ENCODE measurements around the gene BRIX1.
A peak's percentile ranks its signal among the peaks of the same experiment; 100 is the strongest.

The BRIX1 gene

DNA sequence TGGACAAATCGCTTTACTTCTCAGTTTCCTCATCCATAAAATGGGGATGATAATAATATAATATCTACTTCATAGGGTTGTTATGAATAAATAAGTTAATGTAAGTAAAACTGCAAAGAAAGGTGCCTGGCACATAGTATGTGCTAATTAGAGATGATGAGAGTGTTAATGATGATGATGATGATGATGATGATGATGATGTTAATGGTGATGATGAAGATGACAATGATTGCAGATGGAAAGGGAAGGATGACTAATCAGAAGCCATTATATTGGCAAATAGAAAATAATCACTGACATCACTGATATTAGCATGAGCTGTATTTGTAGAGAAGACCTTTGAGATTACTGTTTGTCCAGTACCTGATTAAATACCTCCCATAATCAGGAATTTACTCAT lies 20.8 kb upstream of the BRIX1 start:
- no peak for DNase-seq (ENCODE audit: extremely low spot score)
- POLR2A ChIA-PET = no interaction called here
- TF ChIP-seq, protein P1, sequence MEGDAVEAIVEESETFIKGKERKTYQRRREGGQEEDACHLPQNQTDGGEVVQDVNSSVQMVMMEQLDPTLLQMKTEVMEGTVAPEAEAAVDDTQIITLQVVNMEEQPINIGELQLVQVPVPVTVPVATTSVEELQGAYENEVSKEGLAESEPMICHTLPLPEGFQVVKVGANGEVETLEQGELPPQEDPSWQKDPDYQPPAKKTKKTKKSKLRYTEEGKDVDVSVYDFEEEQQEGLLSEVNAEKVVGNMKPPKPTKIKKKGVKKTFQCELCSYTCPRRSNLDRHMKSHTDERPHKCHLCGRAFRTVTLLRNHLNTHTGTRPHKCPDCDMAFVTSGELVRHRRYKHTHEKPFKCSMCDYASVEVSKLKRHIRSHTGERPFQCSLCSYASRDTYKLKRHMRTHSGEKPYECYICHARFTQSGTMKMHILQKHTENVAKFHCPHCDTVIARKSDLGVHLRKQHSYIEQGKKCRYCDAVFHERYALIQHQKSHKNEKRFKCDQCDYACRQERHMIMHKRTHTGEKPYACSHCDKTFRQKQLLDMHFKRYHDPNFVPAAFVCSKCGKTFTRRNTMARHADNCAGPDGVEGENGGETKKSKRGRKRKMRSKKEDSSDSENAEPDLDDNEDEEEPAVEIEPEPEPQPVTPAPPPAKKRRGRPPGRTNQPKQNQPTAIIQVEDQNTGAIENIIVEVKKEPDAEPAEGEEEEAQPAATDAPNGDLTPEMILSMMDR (IDR thresholded peaks at IDR 0.05; ENCODE audit: control extremely low read depth, extremely low read depth, low read depth, missing control alignments) = no peak
- CTCF ChIA-PET = interaction anchor here (1.2 to 8.5 kb wide), 4 partner anchors 9 to 408 kb away, joined by 5 to 107 read pairs (median 54); partner anchors contain the start of genes BRIX1 and RAD1

DNA sequence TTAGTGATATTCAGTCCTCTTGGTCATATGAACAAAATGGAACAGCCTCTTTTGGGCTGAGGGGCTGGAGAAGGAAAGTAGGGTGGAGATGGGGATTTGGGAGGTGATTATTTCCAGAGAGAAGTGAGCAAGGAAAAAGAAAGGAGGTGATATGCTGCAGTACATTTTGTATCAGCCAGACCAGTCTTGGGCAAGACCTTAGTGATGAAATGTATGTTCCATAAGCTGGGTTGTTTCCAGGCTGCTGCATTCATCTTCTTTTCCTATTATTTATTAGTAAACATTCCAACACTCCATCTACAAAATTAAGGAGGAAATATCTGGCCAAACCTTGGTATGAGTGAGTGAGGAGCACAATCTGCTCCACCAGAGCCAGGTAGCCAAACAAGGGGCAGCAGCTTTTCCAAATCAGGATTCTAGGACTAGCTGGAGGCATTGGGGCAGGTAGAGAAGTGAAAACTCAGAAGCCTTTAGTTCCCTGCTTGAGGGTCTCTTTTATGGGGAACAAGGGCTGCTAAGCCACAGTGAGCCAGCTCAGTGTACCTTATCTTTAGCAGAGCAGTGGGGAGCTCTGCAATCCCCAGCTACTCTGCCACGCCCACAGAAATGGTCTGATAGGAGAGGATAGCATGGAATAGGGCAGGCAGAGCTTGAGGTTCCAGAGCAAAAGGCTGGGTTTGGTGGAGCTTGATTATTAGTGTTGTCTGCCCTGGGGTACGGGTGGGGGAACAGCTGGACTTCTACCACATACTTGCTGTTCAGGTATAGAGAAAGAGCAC lies 19.7 kb upstream of the BRIX1 start:
- TF ChIP-seq, protein P1 (IDR thresholded peaks at IDR 0.05; ENCODE audit: control extremely low read depth, extremely low read depth, low read depth, missing control alignments) = no peak
- ChIA-PET CTCF (interaction anchor here (0.8 to 10.0 kb wide), 13 partner anchors 8 to 422 kb away, joined by 3 to 107 read pairs (median 3); no protein-coding TSS in a partner anchor), POLR2A (no interaction called here)
- DNase-seq (ENCODE audit: extremely low spot score) = no peak

DNA sequence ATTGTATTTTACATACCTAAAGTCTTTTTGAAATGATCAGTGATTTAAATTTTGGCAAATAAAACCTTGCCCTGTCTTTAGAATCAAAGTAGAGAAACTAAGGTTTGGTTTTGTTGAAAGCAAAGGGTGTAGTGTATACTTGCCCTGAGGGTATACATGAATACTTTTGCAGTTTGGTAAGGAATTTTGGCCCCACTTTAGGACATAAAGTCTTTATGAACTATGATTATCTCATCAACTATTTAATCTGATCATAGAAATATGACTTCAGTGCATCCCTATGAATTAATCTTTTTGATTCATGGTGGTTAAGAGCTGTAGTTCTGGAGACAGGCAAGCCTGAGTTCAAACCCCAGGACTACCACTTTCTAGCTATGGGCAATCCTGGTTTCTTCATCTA lies 17.9 kb upstream of the BRIX1 start:
- no peak for DNase-seq (ENCODE audit: extremely low spot score)
- CTCF ChIA-PET = interaction anchor here (0.7 to 10.0 kb wide), 36 partner anchors 8 to 424 kb away, joined by 3 to 107 read pairs (median 6); partner anchors contain the start of genes BRIX1 and RAD1
- TF ChIP-seq, protein P1 (IDR thresholded peaks at IDR 0.05; ENCODE audit: control extremely low read depth, extremely low read depth, low read depth, missing control alignments) = no peak
- POLR2A ChIA-PET = no interaction called here

DNA sequence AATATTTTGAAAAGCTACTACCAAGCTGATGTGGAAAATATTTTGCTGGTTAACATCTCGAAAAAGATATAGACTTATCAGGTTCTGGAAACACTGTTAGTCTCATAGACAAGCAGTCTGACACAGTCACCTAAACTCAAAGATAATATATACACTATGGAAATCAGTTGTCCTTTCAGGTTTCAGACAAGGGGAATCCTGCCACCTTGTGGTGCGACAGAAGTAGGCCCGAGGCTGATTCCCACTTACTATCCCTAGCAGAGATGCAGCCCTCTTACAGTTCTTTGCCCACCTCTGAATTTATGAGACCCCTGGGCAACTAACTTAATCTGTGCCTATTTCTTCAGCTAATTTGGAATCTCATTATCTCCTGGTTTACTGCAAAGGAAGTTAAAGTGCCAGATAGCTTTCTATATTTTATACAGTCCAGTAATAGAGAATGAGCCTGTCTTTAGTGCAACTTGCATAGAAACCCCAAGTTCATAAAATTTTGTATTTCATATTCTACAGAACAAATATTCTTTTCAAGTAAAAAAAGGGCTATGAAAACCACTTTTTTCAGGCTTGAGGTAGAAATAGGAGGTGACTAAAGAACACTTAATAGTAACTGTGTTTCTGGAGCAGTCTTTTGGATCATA lies 17.1 kb upstream of the BRIX1 start:
- ChIA-PET CTCF (interaction anchor here (0.6 to 10.0 kb wide), 51 partner anchors 8 to 425 kb away, joined by 3 to 107 read pairs (median 4); partner anchors contain the start of genes BRIX1, RAD1 and TTC23L), POLR2A (no interaction called here)
- peak; percentile 56 for DNase-seq (ENCODE audit: extremely low spot score)
- TF ChIP-seq, protein P1 (IDR thresholded peaks at IDR 0.05; ENCODE audit: control extremely low read depth, extremely low read depth, low read depth, missing control alignments) = peak; percentile 78

DNA sequence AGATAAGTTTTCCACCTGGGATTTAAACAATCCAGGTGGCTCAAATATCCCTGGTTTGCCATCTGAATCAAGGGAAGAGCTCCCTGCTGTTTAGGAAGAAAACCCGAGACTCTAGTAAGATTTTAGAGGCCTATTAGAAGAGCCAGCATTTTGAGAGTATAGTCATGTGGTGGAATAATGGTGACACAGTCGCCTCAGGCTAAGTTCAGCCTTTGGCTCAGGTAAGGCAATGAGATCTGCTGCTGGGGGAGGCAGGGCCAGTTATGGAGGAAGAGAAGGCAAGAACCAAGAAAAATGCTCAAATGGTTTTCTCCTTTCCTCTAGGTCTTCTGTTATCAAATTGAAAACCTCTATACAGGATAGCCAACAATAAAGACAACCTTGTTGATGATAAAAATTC lies 16.4 kb upstream of the BRIX1 start:
- POLR2A ChIA-PET = no interaction called here
- CTCF ChIA-PET = interaction anchor here (0.6 to 10.0 kb wide), 42 partner anchors 8 to 425 kb away, joined by 3 to 107 read pairs (median 4); partner anchors contain the start of genes BRIX1, RAD1 and TTC23L
- no peak for DNase-seq (ENCODE audit: extremely low spot score)
- TF ChIP-seq, protein P1 (IDR thresholded peaks at IDR 0.05; ENCODE audit: control extremely low read depth, extremely low read depth, low read depth, missing control alignments) = no peak

DNA sequence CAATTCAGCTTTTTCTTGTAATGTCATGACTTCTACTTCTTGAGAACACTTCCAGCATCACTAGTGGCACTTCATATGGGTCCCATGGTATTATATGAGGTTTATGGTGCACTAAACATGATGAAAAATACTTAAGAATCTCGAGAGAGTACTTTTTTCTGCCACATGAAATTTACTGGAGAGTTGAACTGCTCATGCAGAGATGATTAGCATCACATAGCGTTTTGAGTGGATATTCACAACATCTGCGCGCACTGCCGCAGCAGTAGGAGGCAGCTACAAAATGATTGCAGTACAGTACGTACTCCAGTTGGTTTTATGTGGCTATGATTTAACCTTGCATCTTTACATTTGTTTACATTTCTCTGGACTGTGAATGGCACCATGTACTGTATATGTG lies 14.9 kb upstream of the BRIX1 start:
- ChIA-PET CTCF (interaction anchor here (1.1 to 10.0 kb wide), 5 partner anchors 17 to 427 kb away, joined by 3 to 107 read pairs (median 86); no protein-coding TSS in a partner anchor), POLR2A (no interaction called here)
- TF ChIP-seq, protein P1 (IDR thresholded peaks at IDR 0.05; ENCODE audit: control extremely low read depth, extremely low read depth, low read depth, missing control alignments) = no peak
- DNase-seq (ENCODE audit: extremely low spot score) = no peak
